Measurements from ENCODE around the gene SDC4. TPM values are rescaled to one million over a fixed set of nuclear protein-coding genes. Genes with fewer than 3 reads are reported as not detected.

SDC4 gene
- total RNA-seq, 6 donors from 2014 or later = 178 to 568 (median 291) TPM

GRCh38 chr20:45372241-45372640, 24.0 kb upstream of the SDC4 start:
- Histone ChIP-seq H3K4me1 (peaks cover 20 to 42% (median 24%) of the 10 kb centered on the region in 4 donors), H3K27me3 (no peaks in the 10 kb centered on the region), H3K4me3 (peak overlapping the region in 1 of 4 donors; percentile 48), H3K36me3 (peaks cover 1 to 15% (median 10%) of the 10 kb centered on the region in 4 donors), H3K27ac (peak overlapping the region in 1 of 4 donors; percentile 76), H3K9me3 (no peaks in the 10 kb centered on the region)
- DNase-seq (peak in 1 of 2 donors; percentile 27), ATAC-seq (ENCODE audit: low FRiP score in 2 of 2) (no peak)
- 87 to 92% methylated on average over 9 to 10 of the region's 10 CpGs for WGBS, 2 donors
- TF ChIP-seq POLR2A (IDR thresholded peaks at IDR 0.05) = no peak
- TF ChIP-seq EP300 (IDR thresholded peaks at IDR 0.05) = no peak
- no peak for TF ChIP-seq CTCF (IDR thresholded peaks at IDR 0.05)
- no peak for TF ChIP-seq POLR2AphosphoS5 (IDR thresholded peaks at IDR 0.05)

GRCh38 chr20:45370571-45371160, 22.4 kb upstream of the SDC4 start:
- Histone ChIP-seq H3K27ac (no peak overlapping the region), H3K9me3 (no peaks in the 10 kb centered on the region), H3K27me3 (no peaks in the 10 kb centered on the region), H3K4me1 (peaks cover 13 to 45% (median 25%) of the 10 kb centered on the region in 4 donors), H3K4me3 (no peak overlapping the region), H3K36me3 (peaks cover 7 to 29% (median 20%) of the 10 kb centered on the region in 4 donors)
- WGBS, 2 donors = 97 to 100% methylated on average over 3 of the region's 3 CpGs
- no peak for DNase-seq
- no peak for ATAC-seq (ENCODE audit: low FRiP score in 2 of 2)
- no peak for TF ChIP-seq POLR2AphosphoS5 (IDR thresholded peaks at IDR 0.05)

GRCh38 chr20:45368221-45368980, 20.2 kb upstream of the SDC4 start:
- H3K27me3 ChIP-seq = no peaks in the 10 kb centered on the region
- 50 to 54% methylated on average over 6 of the region's 6 CpGs for WGBS, 2 donors
- H3K9me3 ChIP-seq = no peaks in the 10 kb centered on the region
- H3K27ac ChIP-seq = peak overlapping the region; percentile 13 to 59 (median 36)
- no peak for DNase-seq
- no peak overlapping the region for H3K4me3 ChIP-seq
- peaks cover 21 to 58% (median 36%) of the 10 kb centered on the region in 4 donors for H3K4me1 ChIP-seq
- peaks cover 7 to 34% (median 20%) of the 10 kb centered on the region in 4 donors for H3K36me3 ChIP-seq
- TF ChIP-seq POLR2AphosphoS5 (IDR thresholded peaks at IDR 0.05) (no peak), EP300 (IDR thresholded peaks at IDR 0.05) (no peak), CTCF (IDR thresholded peaks at IDR 0.05) (no peak), POLR2A (IDR thresholded peaks at IDR 0.05) (no peak)
- ATAC-seq (ENCODE audit: low FRiP score in 2 of 2) = peak in 1 of 2 donors; percentile 33

GRCh38 chr20:45367126-45367525, 18.9 kb upstream of the SDC4 start:
- Histone ChIP-seq H3K9me3 (no peaks in the 10 kb centered on the region), H3K36me3 (peaks cover 7 to 34% (median 20%) of the 10 kb centered on the region in 4 donors), H3K27ac (peak overlapping the region in 2 of 4 donors; percentile 55 to 59), H3K4me3 (no peak overlapping the region), H3K27me3 (no peaks in the 10 kb centered on the region), H3K4me1 (peaks cover 20 to 54% (median 31%) of the 10 kb centered on the region in 4 donors)
- DNase-seq = no peak
- ATAC-seq (ENCODE audit: low FRiP score in 2 of 2) = no peak
- TF ChIP-seq POLR2AphosphoS5 (IDR thresholded peaks at IDR 0.05) = no peak
- no peak for TF ChIP-seq EP300 (IDR thresholded peaks at IDR 0.05)
- TF ChIP-seq POLR2A (IDR thresholded peaks at IDR 0.05) = no peak
- no peak for TF ChIP-seq CTCF (IDR thresholded peaks at IDR 0.05)

GRCh38 chr20:45366631-45367030, 18.4 kb upstream of the SDC4 start:
- Histone ChIP-seq H3K27ac (no peak overlapping the region), H3K27me3 (no peaks in the 10 kb centered on the region), H3K36me3 (peaks cover 7 to 34% (median 20%) of the 10 kb centered on the region in 4 donors), H3K9me3 (no peaks in the 10 kb centered on the region), H3K4me3 (no peak overlapping the region), H3K4me1 (peaks cover 23 to 59% (median 35%) of the 10 kb centered on the region in 4 donors)
- 80 to 94% methylated on average over 11 of the region's 11 CpGs for WGBS, 2 donors
- DNase-seq (peak in 1 of 2 donors; percentile 10), ATAC-seq (ENCODE audit: low FRiP score in 2 of 2) (no peak)
- TF ChIP-seq POLR2A (IDR thresholded peaks at IDR 0.05) = no peak
- TF ChIP-seq POLR2AphosphoS5 (IDR thresholded peaks at IDR 0.05) = no peak
- no peak for TF ChIP-seq CTCF (IDR thresholded peaks at IDR 0.05)
- no peak for TF ChIP-seq EP300 (IDR thresholded peaks at IDR 0.05)
